Thyroid gland (tissue), 4 donors: ENCODE data around the gene SMIM1.

ENCODE experiments used
- POLR2A ChIP-seq, 2 donors: fragments of 450-650 bp; IDR thresholded peaks; one replicate each; pipeline ENCODE4 v1.6.1; 2017; ENCODE audit warnings: antibody characterized with exemption in 2 of 2, mild to moderate bottlenecking in 2 of 2, moderate library complexity in 1 of 2
- TF ChIP-seq, protein P1 (sequence below), 6 experiments: fragments of 200-600 bp in 3 of 6; fragments of 450-650 bp in 3 of 6; sonication (generic) in 3 of 6; IDR thresholded peaks; one replicate each; pipeline ENCODE4 v1.5.1; 2016 to 2019; ENCODE audit warnings: antibody characterized with exemption in 6 of 6, mild to moderate bottlenecking in 2 of 6, inconsistent platforms in 1 of 6, moderate library complexity in 1 of 6

DNA sequence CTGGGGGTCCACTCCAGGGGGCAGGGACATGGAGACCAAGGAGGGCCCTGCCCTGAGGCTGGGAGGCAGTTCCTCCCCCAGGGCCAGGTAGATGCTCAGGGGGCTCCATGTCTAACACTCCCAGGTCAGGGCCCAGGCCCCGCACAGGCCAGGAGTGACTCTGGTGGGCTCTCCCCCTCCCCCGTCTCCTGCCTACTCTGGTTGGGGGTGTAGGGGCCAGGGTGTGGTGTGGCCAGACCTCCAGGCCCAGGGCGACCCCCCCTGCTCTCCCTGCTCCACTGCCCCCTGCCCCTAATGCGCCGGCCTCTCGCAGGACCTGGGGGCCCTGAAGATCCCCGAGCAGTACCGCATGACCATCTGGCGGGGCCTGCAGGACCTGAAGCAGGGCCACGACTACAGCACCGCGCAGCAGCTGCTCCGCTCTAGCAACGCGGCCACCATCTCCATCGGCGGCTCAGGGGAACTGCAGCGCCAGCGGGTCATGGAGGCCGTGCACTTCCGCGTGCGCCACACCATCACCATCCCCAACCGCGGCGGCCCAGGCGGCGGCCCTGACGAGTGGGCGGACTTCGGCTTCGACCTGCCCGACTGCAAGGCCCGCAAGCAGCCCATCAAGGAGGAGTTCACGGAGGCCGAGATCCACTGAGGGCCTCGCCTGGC, 40.0 kb upstream of the SMIM1 start:
- TF ChIP-seq, protein P1, sequence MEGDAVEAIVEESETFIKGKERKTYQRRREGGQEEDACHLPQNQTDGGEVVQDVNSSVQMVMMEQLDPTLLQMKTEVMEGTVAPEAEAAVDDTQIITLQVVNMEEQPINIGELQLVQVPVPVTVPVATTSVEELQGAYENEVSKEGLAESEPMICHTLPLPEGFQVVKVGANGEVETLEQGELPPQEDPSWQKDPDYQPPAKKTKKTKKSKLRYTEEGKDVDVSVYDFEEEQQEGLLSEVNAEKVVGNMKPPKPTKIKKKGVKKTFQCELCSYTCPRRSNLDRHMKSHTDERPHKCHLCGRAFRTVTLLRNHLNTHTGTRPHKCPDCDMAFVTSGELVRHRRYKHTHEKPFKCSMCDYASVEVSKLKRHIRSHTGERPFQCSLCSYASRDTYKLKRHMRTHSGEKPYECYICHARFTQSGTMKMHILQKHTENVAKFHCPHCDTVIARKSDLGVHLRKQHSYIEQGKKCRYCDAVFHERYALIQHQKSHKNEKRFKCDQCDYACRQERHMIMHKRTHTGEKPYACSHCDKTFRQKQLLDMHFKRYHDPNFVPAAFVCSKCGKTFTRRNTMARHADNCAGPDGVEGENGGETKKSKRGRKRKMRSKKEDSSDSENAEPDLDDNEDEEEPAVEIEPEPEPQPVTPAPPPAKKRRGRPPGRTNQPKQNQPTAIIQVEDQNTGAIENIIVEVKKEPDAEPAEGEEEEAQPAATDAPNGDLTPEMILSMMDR (IDR thresholded peaks at IDR 0.05): no peak
- TF ChIP-seq POLR2A (IDR thresholded peaks at IDR 0.05): no peak
